Chondrocyte (in vitro differentiated cells): Measurements from ENCODE around the gene SMKR1. TPM values are rescaled to one million over a fixed set of nuclear protein-coding genes. Genes with fewer than 3 reads are reported as not detected.

Experiments used
- DNase-seq: peaks from one replicate; pipeline ENCODE4 v3.0.0; 2021; ENCODE audit warnings: mixed read lengths, low spot score
- H3K27ac Mint-ChIP-seq: one replicate; pipeline ENCODE4 v1.8.0; 2021; ENCODE audit warnings: mild to moderate bottlenecking, moderate library complexity, mixed read lengths; ENCODE audit not compliant: unreplicated experiment
- H3K27me3 Mint-ChIP-seq: 2 replicates; pipeline ENCODE4 v1.8.0; 2021; ENCODE audit warnings: low read depth, mixed read lengths
- H3K36me3 Mint-ChIP-seq: 2 replicates; pipeline ENCODE4 v1.8.0; 2021; ENCODE audit warnings: low read depth, mixed read lengths
- H3K4me1 Mint-ChIP-seq: 2 replicates; pipeline ENCODE4 v1.8.0; 2021; ENCODE audit warnings: low read depth, mild to moderate bottlenecking, mixed read lengths
- H3K4me3 Mint-ChIP-seq: one replicate; pipeline ENCODE4 v1.8.0; 2021; ENCODE audit warnings: mild to moderate bottlenecking, moderate library complexity, mixed read lengths; ENCODE audit not compliant: unreplicated experiment
- H3K9me3 Mint-ChIP-seq: 2 replicates; pipeline ENCODE4 v1.8.0; 2021; ENCODE audit warnings: low read depth, mixed read lengths
- CTCF ChIP-seq: fragments of 200-600 bp; sonication (generic); IDR thresholded peaks from 2 replicates; pipeline ENCODE4 v1.5.0; 2021; ENCODE audit warnings: antibody characterized with exemption, mild to moderate bottlenecking, moderate library complexity
- total RNA-seq: library from RNA; stranded (reverse); gene quantifications from 3 replicates; pipeline ENCODE4 v1.2.1, GENCODE V29; 2021

Gene SMKR1
- total RNA-seq, 1 donor from 2014 or later: 0.20 TPM

DNA sequence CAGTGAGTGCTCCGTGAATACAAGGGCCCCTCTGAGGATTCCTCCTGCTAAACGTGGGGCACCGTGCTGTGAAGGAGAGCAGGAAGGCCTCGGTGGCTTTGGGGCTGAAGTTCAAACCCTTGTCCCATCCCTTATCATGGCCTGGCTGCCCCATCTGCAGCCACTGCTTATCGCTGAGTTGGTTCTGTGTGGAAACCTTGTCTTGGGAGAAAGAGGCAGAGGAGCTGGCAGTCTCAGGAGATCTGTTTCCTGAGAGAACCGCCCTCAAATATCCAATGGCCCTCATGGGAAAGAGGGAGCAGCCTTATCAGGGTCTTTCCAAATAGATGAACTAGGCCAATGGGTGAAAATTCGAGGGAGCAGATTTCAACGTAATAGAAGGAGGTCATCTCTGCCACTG lies 57.2 kb downstream of the SMKR1 start:
- Mint-ChIP-seq H3K4me1 (no peaks in the 10 kb centered on the region), H3K36me3 (no peaks in the 10 kb centered on the region), H3K9me3 (no peaks in the 10 kb centered on the region), H3K4me3 (no peak overlapping the region), H3K27me3 (peaks cover 12% of the 10 kb centered on the region), H3K27ac (no peak overlapping the region)
- no peak for DNase-seq
- TF ChIP-seq CTCF: no peak

DNA sequence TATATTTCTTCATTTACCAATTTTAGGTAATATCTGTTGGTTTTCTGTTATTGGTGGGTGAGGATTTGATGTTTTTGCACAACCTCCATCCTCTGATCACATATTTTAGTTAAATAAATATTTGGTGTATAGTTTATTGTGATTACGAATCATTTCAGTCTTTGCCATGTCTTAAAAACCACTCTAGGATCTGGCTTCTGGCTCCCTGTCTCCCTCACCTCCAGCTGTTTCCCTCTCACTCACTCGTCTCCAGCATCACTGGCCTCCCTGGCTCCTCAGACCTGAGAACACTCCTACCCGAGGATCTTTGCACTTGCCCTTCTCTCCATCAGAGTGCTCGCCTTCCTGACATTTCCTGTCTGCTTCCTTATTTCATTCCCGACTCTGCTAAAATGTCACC lies 58.5 kb downstream of the SMKR1 start:
- Mint-ChIP-seq H3K4me1 (no peaks in the 10 kb centered on the region), H3K4me3 (no peak overlapping the region), H3K9me3 (no peaks in the 10 kb centered on the region), H3K27ac (no peak overlapping the region), H3K36me3 (no peaks in the 10 kb centered on the region), H3K27me3 (peaks cover 14% of the 10 kb centered on the region)
- TF ChIP-seq CTCF: no peak
- DNase-seq: no peak

- Mint-ChIP-seq H3K4me1 (no peaks in the 10 kb centered on the region), H3K27me3 (peaks cover 14% of the 10 kb centered on the region), H3K36me3 (no peaks in the 10 kb centered on the region), H3K9me3 (no peaks in the 10 kb centered on the region), H3K4me3 (no peak overlapping the region), H3K27ac (no peak overlapping the region)
- no peak for DNase-seq
- TF ChIP-seq CTCF: no peak
These were observed 59.5 kb downstream of the SMKR1 start for GRCh38 chr7:129561677-129562359.

Other genes with a start within 250 kb of the SMKR1 start
- 0.87 to 1.3 TPM (median 1.2 TPM) in 3 replicates for gene STRIP2, start 68.1 kb upstream of the SMKR1 start, total RNA-seq
- 10.3 to 13.3 TPM (median 12.3 TPM) in 3 replicates for gene NRF1, start 109.2 kb downstream of the SMKR1 start, total RNA-seq